Omental fat pad (tissue), 4 donors: Measurements from ENCODE around the gene OARD1. TPM values are rescaled to one million over a fixed set of nuclear protein-coding genes. Genes with fewer than 3 reads are reported as not detected.

Experiments used
- ATAC-seq: fragments of 150-250 bp; one replicate; pipeline ENCODE4 v1.9.1; 2016; ENCODE audit warnings: mild to moderate bottlenecking, moderate library complexity; ENCODE audit not compliant: low FRiP score
- DNase-seq: peaks from one replicate; pipeline ENCODE4 v3.0.0-alpha.2; 2019; ENCODE audit warnings: low spot score
- CTCF ChIP-seq, 3 donors: fragments of 450-650 bp; IDR thresholded peaks; one replicate each; pipeline ENCODE4 v1.5.1; 2016 to 2017; ENCODE audit warnings: antibody characterized with exemption in 3 of 3, mild to moderate bottlenecking in 3 of 3, moderate library complexity in 2 of 3
- total RNA-seq, 4 donors: library from RNA; depleted of rRNA; stranded (reverse); fragments of >200 nt; gene quantifications; one replicate each; pipeline ENCODE4 v1.1.0, GENCODE V29; 2016

OARD1 gene
- total RNA-seq, 4 donors from 2014 or later, result 7.2 to 19.5 (median 12.3) TPM

- no peak for TF ChIP-seq CTCF (IDR thresholded peaks at IDR 0.05)
- ATAC-seq (no peak), DNase-seq (no peak)
Measured at GRCh38 chr6:41098366-41098765, 26.2 kb upstream of the OARD1 start.

DNA sequence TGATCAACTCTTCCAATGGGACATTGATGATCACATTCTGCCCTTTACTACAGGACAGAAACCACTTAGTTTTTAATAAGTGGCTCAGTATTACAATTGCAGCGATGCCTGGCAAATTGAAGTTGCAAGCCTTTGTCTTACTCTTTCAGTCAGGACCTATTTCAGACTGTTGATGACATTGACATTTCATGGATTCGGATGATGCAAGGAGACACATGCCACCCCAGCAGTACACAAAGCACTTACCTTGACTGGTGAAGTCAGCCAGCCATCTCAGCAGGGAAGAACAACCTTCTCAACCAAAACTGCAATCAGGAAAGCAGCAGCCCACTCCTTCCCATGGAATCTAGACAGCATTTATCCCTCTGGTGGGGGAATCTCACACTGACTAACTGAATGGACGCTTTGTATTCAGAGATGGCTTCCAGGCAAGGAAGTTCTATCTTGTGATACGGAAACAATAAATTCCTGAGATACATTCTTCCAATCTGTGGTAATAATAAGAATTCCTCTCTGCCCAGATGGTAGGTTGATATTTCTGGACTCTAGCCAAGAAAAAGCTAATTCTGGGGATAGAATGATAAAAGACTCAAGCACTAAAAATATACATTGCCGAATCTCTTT lies 25.4 kb upstream of the OARD1 start:
- TF ChIP-seq CTCF (IDR thresholded peaks at IDR 0.05), result no peak
- ATAC-seq, result no peak
- no peak for DNase-seq

DNA sequence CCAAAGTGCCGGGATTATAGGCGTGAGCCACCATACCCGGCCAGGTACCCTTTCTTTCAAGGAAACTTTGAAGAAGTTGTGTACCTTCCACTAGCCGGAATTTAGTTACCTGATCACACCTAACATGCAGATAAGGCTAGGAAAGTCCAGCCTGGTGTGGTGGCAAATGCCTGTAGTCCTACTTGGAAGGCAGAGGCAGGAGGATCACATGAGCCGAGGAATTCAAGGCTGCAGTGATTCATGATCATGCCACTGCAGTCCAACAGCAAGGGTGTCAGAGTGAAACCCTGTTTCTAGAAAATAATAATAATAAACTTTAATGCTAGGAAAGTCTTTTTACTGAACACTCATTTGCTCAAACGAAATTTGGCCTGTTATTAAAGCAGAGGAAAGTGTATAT lies 21.6 kb upstream of the OARD1 start:
- TF ChIP-seq CTCF (IDR thresholded peaks at IDR 0.05), result no peak
- ATAC-seq, result no peak
- no peak for DNase-seq

- TF ChIP-seq CTCF (IDR thresholded peaks at IDR 0.05), result no peak
- ATAC-seq (no peak), DNase-seq (no peak)
Measured at GRCh38 chr6:41092421-41093140, 20.4 kb upstream of the OARD1 start.

DNA sequence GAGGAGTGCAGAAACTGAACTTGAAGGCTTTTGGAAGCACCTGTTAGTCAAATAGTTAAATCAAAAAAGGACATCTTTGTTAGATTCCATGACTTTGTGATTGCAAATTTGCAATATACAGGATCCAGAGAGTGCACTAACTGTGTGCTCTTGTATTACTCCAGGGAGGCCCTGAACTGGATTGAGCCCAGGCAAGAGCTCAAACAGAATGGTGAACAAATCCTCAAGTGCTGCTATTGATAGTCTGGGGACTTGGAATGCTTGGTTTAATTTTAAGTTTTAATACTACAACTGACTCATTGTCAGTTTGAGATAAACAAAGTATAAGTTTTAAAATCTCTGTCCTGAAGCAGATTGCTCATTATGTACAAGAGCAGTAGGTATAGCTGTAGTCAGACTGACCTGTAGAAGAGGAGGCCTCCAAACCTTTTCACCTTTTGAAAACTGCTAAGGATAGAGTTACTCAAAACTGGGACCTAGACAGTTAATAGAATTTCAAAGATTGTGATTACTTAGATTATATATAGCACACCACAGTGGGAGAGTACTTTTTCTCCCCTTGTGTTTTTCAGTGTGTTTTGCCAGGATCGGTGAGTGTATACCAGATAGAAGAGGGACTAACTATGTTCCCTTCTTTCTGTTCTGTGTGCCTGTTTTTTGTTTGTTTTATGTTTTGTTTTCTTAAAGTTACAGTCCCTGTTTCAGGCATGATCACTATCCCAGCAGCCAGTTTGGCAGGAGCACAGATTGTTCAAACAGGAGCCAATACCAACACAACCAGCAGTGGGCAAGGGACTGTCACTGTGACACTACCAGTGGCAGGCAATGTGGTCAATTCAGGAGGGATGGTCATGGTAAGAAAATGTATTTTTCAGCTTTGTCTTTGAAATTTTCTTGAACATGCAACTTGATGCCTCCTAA lies 18.9 kb upstream of the OARD1 start:
- ATAC-seq (no peak), DNase-seq (no peak)
- TF ChIP-seq CTCF (IDR thresholded peaks at IDR 0.05), result no peak

GRCh38 chr6:41088451-41088850 lies 16.3 kb upstream of the OARD1 start:
- DNase-seq (no peak), ATAC-seq (no peak)
- no peak for TF ChIP-seq CTCF (IDR thresholded peaks at IDR 0.05)
